Spleen (tissue), 7 donors: ENCODE measurements around the gene GSTA5.

ENCODE experiments used
- POLR2A ChIP-seq, 3 donors: fragments of 450-650 bp; IDR thresholded peaks; one replicate each; pipeline ENCODE4 v1.5.1; 2017; ENCODE audit warnings: antibody characterized with exemption in 3 of 3, mild to moderate bottlenecking in 1 of 3
- TF ChIP-seq, protein P1 (sequence below), 11 experiments: fragments of 200-600 bp in 7 of 11; fragments of 450-650 bp in 4 of 11; sonication (generic) in 4 of 11; IDR thresholded peaks in 8 of 11; conservative IDR thresholded peaks in 3 of 11; 1 replicate in 7 of 11; 2 replicates in 4 of 11; pipeline versions ENCODE4 v1.4.0 to v1.8.0; 2016 to 2021; ENCODE audit warnings: antibody characterized with exemption in 11 of 11, inconsistent platforms in 4 of 11, mild to moderate bottlenecking in 1 of 11
- donor health status: DM: no; HTN: no; CAD: no; lungs with moderate emphysema.
- donor health status: DM: no; HTN: no; CAD: no.
- donor health status: DM: no; HTN: no; CAD: no.

DNA sequence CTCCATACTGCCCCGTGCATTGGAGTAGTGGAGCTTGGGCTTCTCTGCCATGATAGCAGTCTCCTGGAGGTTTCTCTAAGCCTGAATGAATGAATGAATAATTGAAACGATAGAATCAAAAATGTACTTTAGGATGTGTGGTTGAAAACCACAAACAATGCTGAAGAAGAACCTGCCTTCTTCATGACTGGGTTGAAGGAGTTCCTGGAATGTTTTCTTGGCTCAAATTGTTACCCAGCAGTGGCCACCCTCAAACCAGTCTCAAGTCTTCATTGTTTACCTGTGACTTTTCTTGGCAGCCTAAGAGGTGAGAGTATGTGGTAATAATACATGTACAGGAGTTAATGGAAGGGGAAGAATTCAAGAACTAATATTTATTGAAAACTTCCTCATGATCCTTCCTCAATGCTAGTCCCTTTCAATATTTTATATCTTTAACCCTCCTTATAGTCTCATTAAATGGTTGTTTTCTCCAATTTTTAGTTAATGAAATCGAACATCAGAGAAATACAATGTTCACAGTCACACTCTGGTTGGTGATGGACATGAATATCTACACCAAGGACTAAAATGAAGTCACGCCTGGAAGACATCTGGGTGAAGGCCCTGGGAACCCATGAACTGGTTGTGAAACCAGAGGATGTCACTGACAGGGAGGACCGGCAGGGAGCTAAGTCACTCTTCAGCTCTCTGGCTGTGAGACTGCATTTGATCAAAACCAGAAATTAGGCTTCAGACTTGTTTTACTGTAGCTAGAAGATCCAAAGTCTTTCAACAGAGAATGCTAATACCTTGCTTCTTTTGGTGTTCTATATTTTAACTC is at the start of gene GSTA5:
- TF ChIP-seq, protein P1, sequence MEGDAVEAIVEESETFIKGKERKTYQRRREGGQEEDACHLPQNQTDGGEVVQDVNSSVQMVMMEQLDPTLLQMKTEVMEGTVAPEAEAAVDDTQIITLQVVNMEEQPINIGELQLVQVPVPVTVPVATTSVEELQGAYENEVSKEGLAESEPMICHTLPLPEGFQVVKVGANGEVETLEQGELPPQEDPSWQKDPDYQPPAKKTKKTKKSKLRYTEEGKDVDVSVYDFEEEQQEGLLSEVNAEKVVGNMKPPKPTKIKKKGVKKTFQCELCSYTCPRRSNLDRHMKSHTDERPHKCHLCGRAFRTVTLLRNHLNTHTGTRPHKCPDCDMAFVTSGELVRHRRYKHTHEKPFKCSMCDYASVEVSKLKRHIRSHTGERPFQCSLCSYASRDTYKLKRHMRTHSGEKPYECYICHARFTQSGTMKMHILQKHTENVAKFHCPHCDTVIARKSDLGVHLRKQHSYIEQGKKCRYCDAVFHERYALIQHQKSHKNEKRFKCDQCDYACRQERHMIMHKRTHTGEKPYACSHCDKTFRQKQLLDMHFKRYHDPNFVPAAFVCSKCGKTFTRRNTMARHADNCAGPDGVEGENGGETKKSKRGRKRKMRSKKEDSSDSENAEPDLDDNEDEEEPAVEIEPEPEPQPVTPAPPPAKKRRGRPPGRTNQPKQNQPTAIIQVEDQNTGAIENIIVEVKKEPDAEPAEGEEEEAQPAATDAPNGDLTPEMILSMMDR (IDR thresholded peaks at IDR 0.05 in 8 of 11, conservative IDR thresholded peaks at IDR 0.05 in 3 of 11): no peak
- no peak for TF ChIP-seq POLR2A (IDR thresholded peaks at IDR 0.05)
